ENCODE data around the gene IL25.
"Not testable (repeated sequence)": the region's sequence is repeated elsewhere in the genome, so short reads cannot be mapped to it uniquely, and the experiment has no call there.

The IL25 gene

GRCh38 chr14:23377198-23377550 lies 4.6 kb downstream of the IL25 start:
- DNase-seq: no peak

- DNase-seq: no peak
Measured at GRCh38 chr14:23377573-23378563, 5.3 kb downstream of the IL25 start.

- no peak for DNase-seq
Measured at GRCh38 chr14:23378612-23379220, 6.1 kb downstream of the IL25 start.

GRCh38 chr14:23379366-23380196 lies 7.0 kb downstream of the IL25 start:
- peak; percentile 27 to 83 for DNase-seq

GRCh38 chr14:23380197-23380914 lies 7.7 kb downstream of the IL25 start:
- no peak for DNase-seq

GRCh38 chr14:23380976-23381375 lies 8.4 kb downstream of the IL25 start:
- no peak for DNase-seq

- DNase-seq: no peak
Measured at GRCh38 chr14:23381871-23382270, 9.3 kb downstream of the IL25 start.

- no peak for DNase-seq
Measured at GRCh38 chr14:23382276-23382675, 9.7 kb downstream of the IL25 start.

- no peak for DNase-seq
Measured at GRCh38 chr14:23382731-23383440, 10.3 kb downstream of the IL25 start.

GRCh38 chr14:23384364-23385080 lies 11.9 kb downstream of the IL25 start:
- DNase-seq: no peak

- no peak for DNase-seq
Measured at GRCh38 chr14:23385244-23385641, 12.6 kb downstream of the IL25 start.

GRCh38 chr14:23385642-23386265 lies 13.1 kb downstream of the IL25 start:
- DNase-seq: no peak

- not testable (repeated sequence) for DNase-seq
Measured at GRCh38 chr14:23386266-23386657, 13.7 kb downstream of the IL25 start.

- DNase-seq: no peak
Measured at GRCh38 chr14:23386999-23387398, 14.4 kb downstream of the IL25 start.

- no peak for DNase-seq
Measured at GRCh38 chr14:23387916-23388882, 15.6 kb downstream of the IL25 start.

- no peak for DNase-seq
Measured at GRCh38 chr14:23388996-23389395, 16.4 kb downstream of the IL25 start.

GRCh38 chr14:23389396-23389795 lies 16.8 kb downstream of the IL25 start:
- DNase-seq: no peak

- DNase-seq: not testable (repeated sequence)
Measured at GRCh38 chr14:23389871-23390270, 17.3 kb downstream of the IL25 start.

GRCh38 chr14:23392613-23393012 lies 20.0 kb downstream of the IL25 start:
- DNase-seq: no peak

GRCh38 chr14:23396126-23396525 lies 23.5 kb downstream of the IL25 start:
- no peak for DNase-seq

Data from NCI-H526 (cell line).